Thyroid gland (tissue), 4 donors: ENCODE measurements around the gene PPM1H.
"Not testable (repeated sequence)": the region's sequence is repeated elsewhere in the genome, so short reads cannot be mapped to it uniquely, and the experiment has no call there.

Experiments used
- POLR2A ChIP-seq, 2 donors: fragments of 450-650 bp; IDR thresholded peaks; one replicate each; pipeline ENCODE4 v1.6.1; 2017; ENCODE audit warnings: antibody characterized with exemption in 2 of 2, mild to moderate bottlenecking in 2 of 2, moderate library complexity in 1 of 2
- TF ChIP-seq, protein P1 (sequence below), 6 experiments: fragments of 200-600 bp in 3 of 6; fragments of 450-650 bp in 3 of 6; sonication (generic) in 3 of 6; IDR thresholded peaks; one replicate each; pipeline ENCODE4 v1.5.1; 2016 to 2019; ENCODE audit warnings: antibody characterized with exemption in 6 of 6, mild to moderate bottlenecking in 2 of 6, inconsistent platforms in 1 of 6, moderate library complexity in 1 of 6

- TF ChIP-seq, protein P1, sequence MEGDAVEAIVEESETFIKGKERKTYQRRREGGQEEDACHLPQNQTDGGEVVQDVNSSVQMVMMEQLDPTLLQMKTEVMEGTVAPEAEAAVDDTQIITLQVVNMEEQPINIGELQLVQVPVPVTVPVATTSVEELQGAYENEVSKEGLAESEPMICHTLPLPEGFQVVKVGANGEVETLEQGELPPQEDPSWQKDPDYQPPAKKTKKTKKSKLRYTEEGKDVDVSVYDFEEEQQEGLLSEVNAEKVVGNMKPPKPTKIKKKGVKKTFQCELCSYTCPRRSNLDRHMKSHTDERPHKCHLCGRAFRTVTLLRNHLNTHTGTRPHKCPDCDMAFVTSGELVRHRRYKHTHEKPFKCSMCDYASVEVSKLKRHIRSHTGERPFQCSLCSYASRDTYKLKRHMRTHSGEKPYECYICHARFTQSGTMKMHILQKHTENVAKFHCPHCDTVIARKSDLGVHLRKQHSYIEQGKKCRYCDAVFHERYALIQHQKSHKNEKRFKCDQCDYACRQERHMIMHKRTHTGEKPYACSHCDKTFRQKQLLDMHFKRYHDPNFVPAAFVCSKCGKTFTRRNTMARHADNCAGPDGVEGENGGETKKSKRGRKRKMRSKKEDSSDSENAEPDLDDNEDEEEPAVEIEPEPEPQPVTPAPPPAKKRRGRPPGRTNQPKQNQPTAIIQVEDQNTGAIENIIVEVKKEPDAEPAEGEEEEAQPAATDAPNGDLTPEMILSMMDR (IDR thresholded peaks at IDR 0.05), result not testable (repeated sequence)
- not testable (repeated sequence) for TF ChIP-seq POLR2A (IDR thresholded peaks at IDR 0.05)
Measured at GRCh38 chr12:62965700-62966099, 30.8 kb upstream of the PPM1H start.
